Measurements from ENCODE around the gene RAB27A. TPM values are rescaled to one million over a fixed set of nuclear protein-coding genes. Genes with fewer than 3 reads are reported as not detected.

Gene RAB27A
- total RNA-seq, 1 donor from 2014 or later = 5.0 TPM

GRCh38 chr15:55164284-55164683, 125.3 kb downstream of the RAB27A start:
- Histone ChIP-seq H3K4me3 (ENCODE audit: low read depth, low read length) (no peak overlapping the region), H3K27me3 (ENCODE audit: control insufficient read depth, insufficient read depth, low read length) (no peaks in the 10 kb centered on the region), H3K36me3 (ENCODE audit: control insufficient read depth, insufficient read depth, low read length) (no peaks in the 10 kb centered on the region)
- TF ChIP-seq, protein P1, sequence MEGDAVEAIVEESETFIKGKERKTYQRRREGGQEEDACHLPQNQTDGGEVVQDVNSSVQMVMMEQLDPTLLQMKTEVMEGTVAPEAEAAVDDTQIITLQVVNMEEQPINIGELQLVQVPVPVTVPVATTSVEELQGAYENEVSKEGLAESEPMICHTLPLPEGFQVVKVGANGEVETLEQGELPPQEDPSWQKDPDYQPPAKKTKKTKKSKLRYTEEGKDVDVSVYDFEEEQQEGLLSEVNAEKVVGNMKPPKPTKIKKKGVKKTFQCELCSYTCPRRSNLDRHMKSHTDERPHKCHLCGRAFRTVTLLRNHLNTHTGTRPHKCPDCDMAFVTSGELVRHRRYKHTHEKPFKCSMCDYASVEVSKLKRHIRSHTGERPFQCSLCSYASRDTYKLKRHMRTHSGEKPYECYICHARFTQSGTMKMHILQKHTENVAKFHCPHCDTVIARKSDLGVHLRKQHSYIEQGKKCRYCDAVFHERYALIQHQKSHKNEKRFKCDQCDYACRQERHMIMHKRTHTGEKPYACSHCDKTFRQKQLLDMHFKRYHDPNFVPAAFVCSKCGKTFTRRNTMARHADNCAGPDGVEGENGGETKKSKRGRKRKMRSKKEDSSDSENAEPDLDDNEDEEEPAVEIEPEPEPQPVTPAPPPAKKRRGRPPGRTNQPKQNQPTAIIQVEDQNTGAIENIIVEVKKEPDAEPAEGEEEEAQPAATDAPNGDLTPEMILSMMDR (IDR thresholded peaks at IDR 0.05; ENCODE audit: insufficient read depth, low read length, poor library complexity, severe bottlenecking) = no peak
- no peak for DNase-seq (ENCODE audit: low read depth)

Other genes with a start within 250 kb of the RAB27A start
- gene RSL24D1, start 92.9 kb downstream of the RAB27A start, total RNA-seq = 106 and 113 TPM in 2 replicates
- 14.9 and 32.8 TPM in 2 replicates for gene PIGBOS1, start 29.3 kb upstream of the RAB27A start, total RNA-seq
- 6.2 and 10.9 TPM in 2 replicates for gene PIGB, start 29.4 kb upstream of the RAB27A start, total RNA-seq
- gene CCPG1, start 118.5 kb upstream of the RAB27A start, total RNA-seq = 55.2 and 63.6 TPM in 2 replicates
- 1.8 and 5.2 TPM in 2 replicates for gene PIERCE2, start 118.7 kb upstream of the RAB27A start, total RNA-seq
- gene DNAAF4, start 218.4 kb upstream of the RAB27A start, total RNA-seq = 6.0 and 6.5 TPM in 2 replicates